H1 (cell line): Measurements from ENCODE around the gene CEP128. TPM values are rescaled to one million over a fixed set of nuclear protein-coding genes. Genes with fewer than 3 reads are reported as not detected.

Experiments used
- CTCF ChIA-PET: fragments of 300-600 bp; sonication (Branson Sonifier 250); formaldehyde crosslinking; loops from one replicate; lab custom pipeline; 2021; ENCODE audit not compliant: partially characterized antibody; lab: Charles Lee
- POLR2A ChIA-PET: fragments of 300-600 bp; sonication (Branson Sonifier 250); formaldehyde crosslinking; loops from one replicate; lab custom pipeline; 2021; ENCODE audit warnings: inconsistent platforms; ENCODE audit not compliant: partially characterized antibody; lab: Charles Lee
- DNase-seq, 2 experiments: peaks; one replicate each; pipeline versions ENCODE4 v3.0.0 to v3.0.0-alpha.2; 2010 to 2022; ENCODE audit warnings: low spot score in 2 of 2, low read depth in 1 of 2, mixed read lengths in 1 of 2
- FAIRE-seq: peaks from 2 replicates; lab custom pipeline; 2011; peaks lifted over from hg19 to GRCh38; lab: Jason Lieb, UNC
- H2AFZ ChIP-seq: 2 replicates; pipeline ENCODE4 v1.8.1; 2012; ENCODE audit warnings: low read length, inconsistent platforms
- H2AK5ac ChIP-seq: 2 replicates; pipeline ENCODE4 v1.6.1; 2013; ENCODE audit warnings: low read depth, low read length
- H2BK120ac ChIP-seq: replicated peaks from 2 replicates; pipeline ENCODE3; 2013; ENCODE audit warnings: low read depth, low read length, inconsistent platforms
- H2BK12ac ChIP-seq: 2 replicates; pipeline ENCODE4 v1.6.1; 2013; ENCODE audit warnings: low read depth, low read length
- H2BK15ac ChIP-seq: 2 replicates; pipeline ENCODE4 v1.6.1; 2013; ENCODE audit warnings: low read length
- H2BK20ac ChIP-seq: 2 replicates; pipeline ENCODE4 v1.6.1; 2013; ENCODE audit warnings: low read length
- H2BK5ac ChIP-seq: 2 replicates; pipeline ENCODE4 v1.6.1; 2013; ENCODE audit warnings: low read depth, low read length
- H3K14ac ChIP-seq: 2 replicates; pipeline ENCODE4 v1.6.1; 2013; ENCODE audit warnings: inconsistent platforms; ENCODE audit not compliant: insufficient read length
- H3K18ac ChIP-seq: 2 replicates; pipeline ENCODE4 v1.6.1; 2013; ENCODE audit warnings: low read length; ENCODE audit errors: extremely low read depth
- H3K23ac ChIP-seq: 2 replicates; pipeline ENCODE4 v1.6.1; 2013; ENCODE audit warnings: inconsistent platforms; ENCODE audit not compliant: insufficient read length
- H3K23me2 ChIP-seq: 2 replicates; pipeline ENCODE4 v1.6.1; 2013; ENCODE audit warnings: low read depth, low read length
- H3K27ac ChIP-seq: 2 replicates; pipeline ENCODE4 v1.6.1; 2011; ENCODE audit warnings: low read depth, low read length, inconsistent platforms
- H3K27me3 ChIP-seq, 4 experiments: replicated peaks in 1 of 4; 1 replicate in 1 of 4; 2 replicates in 3 of 4; pipeline versions ENCODE4 v1.6.1 to v1.8.1; 2011 to 2013; ENCODE audit warnings: low read length in 3 of 4, mild to moderate bottlenecking in 3 of 4, inconsistent platforms in 2 of 4, mixed read lengths in 2 of 4, moderate library complexity in 1 of 4; ENCODE audit not compliant: control insufficient read depth in 3 of 4, insufficient read depth in 3 of 4; ENCODE audit errors: extremely low read depth in 1 of 4
- H3K36me3 ChIP-seq, 4 experiments: 2 replicates each; pipeline versions ENCODE4 v1.6.1 to v1.8.1; 2011 to 2013; ENCODE audit warnings: mild to moderate bottlenecking in 4 of 4, low read length in 3 of 4, moderate library complexity in 2 of 4, control low read depth in 1 of 4, inconsistent platforms in 1 of 4; ENCODE audit not compliant: insufficient read depth in 4 of 4, control insufficient read depth in 2 of 4
- H3K4ac ChIP-seq: replicated peaks from 2 replicates; pipeline ENCODE3; 2013; ENCODE audit warnings: low read length, low read depth, mixed read lengths, inconsistent platforms; ENCODE audit not compliant: insufficient read length
- H3K4me1 ChIP-seq, 4 experiments: replicated peaks in 1 of 4; 1 replicate in 1 of 4; 2 replicates in 3 of 4; pipeline versions ENCODE4 v1.6.1 to v1.8.1; 2011 to 2013; ENCODE audit warnings: low read length in 3 of 4, inconsistent platforms in 2 of 4, mixed read lengths in 1 of 4; ENCODE audit not compliant: insufficient read depth in 4 of 4, control insufficient read depth in 3 of 4
- H3K4me2 ChIP-seq, 2 experiments: 2 replicates each; pipeline versions ENCODE4 v1.6.1 to v1.8.1; 2011 to 2013; ENCODE audit warnings: low read depth in 2 of 2, low read length in 2 of 2, control low read depth in 1 of 2, inconsistent platforms in 1 of 2, mild to moderate bottlenecking in 1 of 2; ENCODE audit not compliant: insufficient read depth in 1 of 2
- H3K4me3 ChIP-seq, 4 experiments: fragments of 200-600, 300-600 bp in 1 of 4; sonication (generic), shearing (Covaris generic), sonication (Bioruptor Twin) in 1 of 4; 2 replicates each; pipeline versions ENCODE4 v1.5.1 to v1.8.1; 2011 to 2016; ENCODE audit warnings: low read length in 4 of 4, low read depth in 3 of 4, control low read depth in 2 of 4, inconsistent platforms in 2 of 4, mild to moderate bottlenecking in 2 of 4, mixed read lengths in 1 of 4, moderate library complexity in 1 of 4; ENCODE audit not compliant: insufficient read depth in 2 of 4; ENCODE audit errors: extremely low read depth in 1 of 4
- H3K56ac ChIP-seq: replicated peaks from 2 replicates; pipeline ENCODE3; 2013; ENCODE audit warnings: low read depth, mild to moderate bottlenecking, mixed read lengths, low read length, inconsistent platforms; ENCODE audit not compliant: insufficient read length
- H3K79me1 ChIP-seq: 2 replicates; pipeline ENCODE4 v1.6.1; 2013; ENCODE audit warnings: low read depth, low read length, control low read depth
- H3K79me2 ChIP-seq, 2 experiments: 2 replicates each; pipeline versions ENCODE4 v1.6.1 to v1.8.1; 2012 to 2013; ENCODE audit warnings: low read length in 2 of 2, mild to moderate bottlenecking in 2 of 2, inconsistent platforms in 1 of 2; ENCODE audit not compliant: insufficient read depth in 2 of 2, control insufficient read depth in 1 of 2
- H3K9ac ChIP-seq, 4 experiments: replicated peaks in 1 of 4; 1 replicate in 1 of 4; 2 replicates in 3 of 4; pipeline versions ENCODE4 v1.6.1 to v1.8.1; 2011 to 2013; ENCODE audit warnings: low read depth in 3 of 4, low read length in 3 of 4, control low read depth in 2 of 4, mild to moderate bottlenecking in 2 of 4, moderate library complexity in 2 of 4, inconsistent platforms in 1 of 4; ENCODE audit errors: extremely low read depth in 1 of 4
- H3K9me3 ChIP-seq, 2 experiments: 2 replicates each; pipeline versions ENCODE4 v1.6.1 to v1.8.1; 2012 to 2013; ENCODE audit warnings: mild to moderate bottlenecking in 2 of 2, moderate library complexity in 2 of 2, control low read depth in 1 of 2, inconsistent platforms in 1 of 2, low read depth in 1 of 2, low read length in 1 of 2, mixed read lengths in 1 of 2; ENCODE audit not compliant: insufficient read depth in 2 of 2
- H4K20me1 ChIP-seq, 2 experiments: replicated peaks in 1 of 2; 2 replicates each; pipeline versions ENCODE3 to v1.8.1; 2011 to 2013; ENCODE audit warnings: inconsistent platforms in 2 of 2, low read length in 2 of 2, mild to moderate bottlenecking in 1 of 2; ENCODE audit not compliant: insufficient read depth in 2 of 2, control insufficient read depth in 1 of 2
- H4K5ac ChIP-seq: 2 replicates; pipeline ENCODE4 v1.6.1; 2013; ENCODE audit warnings: low read length, low read depth, mixed read lengths, inconsistent platforms; ENCODE audit not compliant: insufficient read length
- H4K8ac ChIP-seq: 2 replicates; pipeline ENCODE4 v1.8.0; 2013; ENCODE audit warnings: mild to moderate bottlenecking, moderate library complexity, low read length, inconsistent platforms; ENCODE audit not compliant: insufficient read depth; ENCODE audit errors: extremely low read depth
- H4K91ac ChIP-seq: replicated peaks from 2 replicates; pipeline ENCODE3; 2013; ENCODE audit warnings: low read length, mixed read lengths, inconsistent platforms; ENCODE audit not compliant: insufficient read length
- ASH2L ChIP-seq: fragments of 200-600, 300-600 bp; sonication (generic); IDR thresholded peaks from one replicate; pipeline ENCODE4 v1.7.1; 2017; ENCODE audit warnings: low read length
- BCL11A ChIP-seq, 2 experiments: IDR thresholded peaks; one replicate each; pipeline ENCODE4 v1.6.1; 2011; ENCODE audit warnings: low read depth in 2 of 2, low read length in 2 of 2, mild to moderate bottlenecking in 2 of 2
- CEBPB ChIP-seq: IDR thresholded peaks from 2 replicates; pipeline ENCODE4 v1.6.1; 2012; ENCODE audit warnings: low read depth, low read length
- GABPA ChIP-seq: IDR thresholded peaks from 2 replicates; pipeline ENCODE4 v1.6.1; 2011; ENCODE audit warnings: mild to moderate bottlenecking, low read length, moderate library complexity, borderline replicate concordance; ENCODE audit not compliant: insufficient read depth
- KDM1A ChIP-seq: fragments of 200-600, 300-600 bp; sonication (generic); IDR thresholded peaks from 2 replicates; pipeline ENCODE4 v1.7.1; 2016; ENCODE audit warnings: mild to moderate bottlenecking, low read length, borderline replicate concordance
- KDM4A ChIP-seq: IDR thresholded peaks from one replicate; pipeline ENCODE4 v1.7.1; 2012; ENCODE audit warnings: low read depth, mild to moderate bottlenecking, moderate library complexity, low read length, inconsistent platforms; ENCODE audit not compliant: severe bottlenecking
- MAFK ChIP-seq: IDR thresholded peaks from 2 replicates; pipeline ENCODE4 v1.6.1; 2012; ENCODE audit warnings: low read depth, mild to moderate bottlenecking, improper control_type of control experiment, low read length
- YY1 ChIP-seq: IDR thresholded peaks from 2 replicates; pipeline ENCODE4 v1.6.1; 2011; ENCODE audit warnings: low read depth, mild to moderate bottlenecking, low read length
- WGBS, 2 experiments: shearing (Covaris generic) in 1 of 2; methylation state at CpG; one replicate each; pipeline versions ENCODE4 v1.1.6 to v1.1.7; 2013 to 2015; ENCODE audit warnings: low lambda C conversion rate in 2 of 2, mixed read lengths in 2 of 2, inconsistent platforms in 1 of 2, low coverage in 1 of 2, missing lambda C conversion rate in 1 of 2; ENCODE audit not compliant: insufficient replicate concordance in 2 of 2, insufficient coverage in 1 of 2, insufficient read length in 1 of 2; ENCODE audit errors: extremely low coverage in 1 of 2, missing lambda C conversion rate in 1 of 2; 5-methylcytosine and 5-hydroxymethylcytosine counted together
- polyA plus RNA-seq, 7 experiments: library from polyadenylated mRNA; depleted of rRNA in 3 of 7; stranded (reverse) in 5 of 7; unstranded in 2 of 7; fragments of >200 nt in 5 of 7; fragments of 200-250 nt in 2 of 7; gene quantifications; 1 replicate in 5 of 7; 2 replicates in 1 of 7; 4 replicates in 1 of 7; pipeline versions ENCODE4 v1.2.1 to v1.2.3, GENCODE V29; 2011 to 2013; ENCODE audit warnings: missing spikeins in 2 of 7, mixed read lengths in 2 of 7
- total RNA-seq: library from RNA; stranded (reverse); fragmentation: NEBNext Ultra II Directional; extraction: Animal tissue kit (Norgen Biotek cat#: 25700); gene quantifications from 2 replicates; pipeline ENCODE4 v1.2.1, GENCODE V29; 2021

Gene CEP128
- total and polyA plus RNA-seq, 2 of the 8 experiments (the other 6 are each of a cell fraction or from before 2014, with no cell fraction given): 1.9 to 17.0 TPM

GRCh38 chr14:80974679-80975078 lies 33.1 kb upstream of the CEP128 start:
- H4K5ac ChIP-seq: no peak overlapping the region
- no peak overlapping the region for H3K14ac ChIP-seq
- H2AK5ac ChIP-seq: no peak overlapping the region
- POLR2A ChIA-PET: no interaction called here
- H4K20me1 ChIP-seq: no peaks in the 10 kb centered on the region
- H3K27me3 ChIP-seq: no peaks in the 10 kb centered on the region
- H3K4me2 ChIP-seq: no peak overlapping the region
- 81% methylated on average over 2 of the region's 2 CpGs; no CpG with 5 or more reads in 1 of the 2 experiments for WGBS, 2 experiments
- H2BK12ac ChIP-seq: no peak overlapping the region
- H3K27ac ChIP-seq: no peak overlapping the region
- H3K9me3 ChIP-seq: no peaks in the 10 kb centered on the region
- H2AFZ ChIP-seq: no peak overlapping the region
- DNase-seq: no peak
- H3K18ac ChIP-seq: no peak overlapping the region
- H2BK120ac ChIP-seq: no peak overlapping the region
- H4K8ac ChIP-seq: no peak overlapping the region
- H3K56ac ChIP-seq: no peak overlapping the region
- H3K79me1 ChIP-seq: no peaks in the 10 kb centered on the region
- no peak overlapping the region for H2BK15ac ChIP-seq
- no peak overlapping the region for H3K4ac ChIP-seq
- H4K91ac ChIP-seq: no peak overlapping the region
- no peak overlapping the region for H3K4me3 ChIP-seq
- H3K23ac ChIP-seq: no peak overlapping the region
- no peaks in the 10 kb centered on the region; the same call in 1 of the 2 replicates for H3K23me2 ChIP-seq
- no peaks in the 10 kb centered on the region for H3K4me1 ChIP-seq
- no peaks in the 10 kb centered on the region for H3K79me2 ChIP-seq
- H3K9ac ChIP-seq: no peak overlapping the region
- H2BK20ac ChIP-seq: no peak overlapping the region
- CTCF ChIA-PET: interaction anchor here (0.9 to 9.5 kb wide), 5 partner anchors 9 to 22 kb away, joined by 3 to 104 read pairs (median 21); partner anchors contain the start of gene TSHR
- TF ChIP-seq YY1 (no peak), BCL11A (IDR thresholded peaks at IDR 0.05; ENCODE audit: low read depth in 2 of 2, low read length in 2 of 2) (no peak), CEBPB (no peak), ASH2L (no peak), GABPA (no peak), KDM4A (no peak), MAFK (no peak), KDM1A (no peak)
- FAIRE-seq: no peak
- H3K36me3 ChIP-seq: no peaks in the 10 kb centered on the region
- no peak overlapping the region for H2BK5ac ChIP-seq
